A375 (cell line): ENCODE measurements around the gene RGSL1. TPM values are rescaled to one million over a fixed set of nuclear protein-coding genes. Genes with fewer than 3 reads are reported as not detected.

Experiments
- small RNA-seq: library from RNA; depleted of rRNA; stranded (forward); fragments of <200 nt; gene quantifications from one replicate; pipeline ENCODE3, GENCODE V24; 2014
- total RNA-seq: library from RNA; depleted of rRNA; stranded (reverse); fragments of >200 nt; shearing (Covaris generic); gene quantifications from 2 replicates; pipeline ENCODE4 v1.2.3, GENCODE V29; 2014; rRNA removed

RGSL1 gene
- total RNA-seq: not detected in 2 replicates

GRCh38 chr1:182450087-182450486 lies at the start of gene RGSL1:
RGSL1 (plus strand) TSS chr1:182450146; CDS start chr1:182450166, 20 bp downstream.

GRCh38 chr1:182400567-182400966 lies 49.4 kb upstream of the RGSL1 start, which contains the start of gene TEDDM1:
TEDDM1 (minus strand) TSS chr1:182400667; CDS start chr1:182400485, 182 bp downstream.

GRCh38 chr1:182588500-182589396 lies 138.8 kb downstream of the RGSL1 start, which contains the start of gene RNASEL:
RNASEL (minus strand) TSS chr1:182589256; CDS start chr1:182586806, 2,450 bp downstream.

GRCh38 chr1:182604175-182605164 lies 154.5 kb downstream of the RGSL1 start, which contains the start of gene RGS16:
RGS16 (minus strand) TSS chr1:182604389; CDS start chr1:182604259, 130 bp downstream.

Small RNA genes lying within 50 kb of the gene (small RNA-seq; reads per million reads assigned to genes)
- gene RF00017: not detected

Other genes with a start within 250 kb of the RGSL1 start
- gene GLUL, start 58.4 kb upstream of the RGSL1 start, total RNA-seq: 7.0 and 9.1 TPM in 2 replicates
- gene TEDDM1, start 49.5 kb upstream of the RGSL1 start, total RNA-seq: not detected in 2 replicates
- gene RNASEL, start 139.1 kb downstream of the RGSL1 start, total RNA-seq: 4.9 and 6.7 TPM in 2 replicates
- 11.6 and 16.3 TPM in 2 replicates for gene RGS16, start 154.2 kb downstream of the RGSL1 start, total RNA-seq
- gene RGS8, start 234.4 kb downstream of the RGSL1 start, total RNA-seq: 0.04 and 0.11 TPM in 2 replicates